Breast epithelium (tissue), 4 donors: ENCODE measurements around the gene SPPL2B. TPM values are rescaled to one million over a fixed set of nuclear protein-coding genes. Genes with fewer than 3 reads are reported as not detected.

Source experiments
- DNase-seq, 2 donors: peaks; one replicate each; pipeline ENCODE4 v3.0.0-alpha.2; 2019; ENCODE audit warnings: low spot score in 2 of 2
- H3K27ac ChIP-seq, 2 donors: fragments of 200-600 bp; sonication (generic) in 1 of 2; one replicate each; pipeline ENCODE4 v1.5.1; 2016 to 2019; ENCODE audit warnings: mild to moderate bottlenecking in 1 of 2
- H3K27me3 ChIP-seq, 2 donors: fragments of 200-600 bp; sonication (generic) in 1 of 2; one replicate each; pipeline versions ENCODE4 v1.5.1 to v1.6.0; 2017 to 2019; ENCODE audit warnings: control low read depth in 1 of 2, mild to moderate bottlenecking in 1 of 2
- H3K36me3 ChIP-seq: fragments of 200-600 bp; one replicate; pipeline ENCODE4 v1.5.1; 2019
- H3K4me1 ChIP-seq, 2 donors: fragments of 200-600 bp; sonication (generic); one replicate each; pipeline ENCODE4 v1.5.1; 2016 to 2019; ENCODE audit warnings: control low read depth in 1 of 2
- H3K4me3 ChIP-seq, 3 donors: fragments of 200-600 bp; sonication (generic); 1 replicate in 2 of 3; 2 replicates in 1 of 3; pipeline ENCODE4 v1.5.1; 2016 to 2019; ENCODE audit warnings: mild to moderate bottlenecking in 3 of 3, moderate library complexity in 2 of 3
- H3K9me3 ChIP-seq, 2 donors: fragments of 200-600 bp; sonication (generic) in 1 of 2; one replicate each; pipeline ENCODE4 v1.5.1; 2016 to 2019; ENCODE audit warnings: control low read depth in 1 of 2
- CTCF ChIP-seq, 3 donors: fragments of 450-650 bp; IDR thresholded peaks; one replicate each; pipeline ENCODE4 v1.5.1; 2016 to 2017; ENCODE audit warnings: antibody characterized with exemption in 3 of 3, mild to moderate bottlenecking in 3 of 3, moderate library complexity in 3 of 3
- POLR2A ChIP-seq: fragments of 450-650 bp; IDR thresholded peaks from one replicate; pipeline ENCODE4 v1.6.1; 2016; ENCODE audit warnings: antibody characterized with exemption, mild to moderate bottlenecking, moderate library complexity
- POLR2AphosphoS5 ChIP-seq, 3 donors: sonication (generic); formaldehyde crosslinking; IDR thresholded peaks; one replicate each; pipeline ENCODE4 v1.6.1; 2017; ENCODE audit warnings: antibody characterized with exemption in 3 of 3
- intact Hi-C: fragments of 100-400 bp; cut with DNase I; formaldehyde crosslinking; loops from one replicate; pipeline ENCODE4 v1.15.1; 2023; ENCODE audit warnings: low total_unique reads
- total RNA-seq, 3 donors: library from RNA; depleted of rRNA; stranded (reverse); fragments of >200 nt; gene quantifications; one replicate each; pipeline ENCODE4 v1.1.0, GENCODE V29; 2016

Gene SPPL2B
- total RNA-seq, 3 donors from 2014 or later: 23.5 to 61.2 (median 49.8) TPM

- H3K27ac ChIP-seq: no peak overlapping the region
- intact Hi-C loops: no loop called here
- DNase-seq: no peak
- H3K27me3 ChIP-seq: no peaks in the 10 kb centered on the region
- H3K9me3 ChIP-seq: peaks cover 0 to 7% of the 10 kb centered on the region in 2 donors
- no peaks in the 10 kb centered on the region for H3K4me1 ChIP-seq
- TF ChIP-seq POLR2AphosphoS5 (IDR thresholded peaks at IDR 0.05): no peak
- TF ChIP-seq POLR2A: no peak
- no peak for TF ChIP-seq CTCF (IDR thresholded peaks at IDR 0.05)
- H3K36me3 ChIP-seq: no peaks in the 10 kb centered on the region
- H3K4me3 ChIP-seq: no peak overlapping the region
These were observed 48.5 kb downstream of the SPPL2B start for GRCh38 chr19:2376784-2377519.

DNA sequence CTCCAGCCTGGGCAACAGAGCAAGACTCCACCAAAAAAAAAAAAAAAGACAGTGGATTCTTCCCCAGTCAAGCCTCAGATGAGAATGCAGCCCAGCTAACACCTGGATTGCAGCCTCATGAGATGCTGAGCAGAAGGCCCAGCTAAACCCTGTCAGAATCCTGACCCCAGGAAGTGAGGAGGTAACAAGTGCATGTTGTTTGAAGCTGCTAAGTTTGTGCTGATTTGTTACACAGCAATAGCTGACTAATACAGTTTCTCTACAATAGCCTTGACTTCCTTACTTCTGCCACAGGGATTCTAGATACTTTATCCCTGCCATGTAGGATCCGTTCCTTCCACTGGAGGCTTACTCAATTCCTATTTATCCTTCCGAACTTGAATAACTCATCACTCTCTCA is 52.1 kb downstream of the SPPL2B start:
- Histone ChIP-seq H3K27ac (no peak overlapping the region), H3K4me3 (no peak overlapping the region), H3K9me3 (peaks cover 0 to 7% of the 10 kb centered on the region in 2 donors), H3K27me3 (no peaks in the 10 kb centered on the region), H3K36me3 (no peaks in the 10 kb centered on the region), H3K4me1 (no peaks in the 10 kb centered on the region)
- TF ChIP-seq POLR2AphosphoS5 (IDR thresholded peaks at IDR 0.05) (no peak), CTCF (IDR thresholded peaks at IDR 0.05) (no peak), POLR2A (no peak)
- intact Hi-C loops: no loop called here
- DNase-seq: no peak

- Histone ChIP-seq H3K4me1 (no peaks in the 10 kb centered on the region), H3K36me3 (no peaks in the 10 kb centered on the region), H3K9me3 (peaks cover 0 to 7% of the 10 kb centered on the region in 2 donors), H3K27me3 (no peaks in the 10 kb centered on the region), H3K4me3 (no peak overlapping the region), H3K27ac (no peak overlapping the region)
- DNase-seq: no peak
- intact Hi-C loops: no loop called here
- TF ChIP-seq CTCF (IDR thresholded peaks at IDR 0.05) (no peak), POLR2A (no peak), POLR2AphosphoS5 (IDR thresholded peaks at IDR 0.05) (no peak)
These were observed 52.8 kb downstream of the SPPL2B start for GRCh38 chr19:2381148-2381820.

DNA sequence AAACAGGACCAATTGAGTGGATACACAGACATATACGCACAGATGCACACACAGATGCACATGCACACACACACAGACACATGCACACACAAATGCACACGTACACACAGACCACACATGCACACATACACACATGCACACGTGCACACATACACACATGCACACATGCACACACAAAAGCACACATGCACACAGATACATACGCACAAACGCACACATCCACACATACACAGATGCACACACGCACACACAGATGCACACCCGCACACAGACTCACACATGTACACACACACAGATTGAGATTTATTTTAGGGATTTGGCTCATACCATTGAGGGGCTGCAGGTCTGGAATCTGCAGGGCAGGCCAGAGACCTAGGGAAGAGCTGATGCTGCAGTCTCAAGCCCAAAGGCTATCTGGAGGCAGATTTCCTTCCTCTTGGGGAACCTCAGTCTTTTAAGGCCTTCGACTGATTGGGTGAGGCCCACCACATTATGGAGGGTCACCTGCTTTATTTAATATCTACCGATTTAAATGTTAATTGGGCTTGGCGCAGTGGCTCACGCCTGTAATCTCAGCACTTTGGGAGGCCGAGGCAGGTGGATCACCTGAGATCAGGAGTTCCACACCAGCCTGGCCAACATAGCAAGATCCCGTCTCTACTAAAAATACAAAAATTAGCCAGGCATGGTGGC is 54.2 kb downstream of the SPPL2B start:
- DNase-seq: no peak
- Histone ChIP-seq H3K4me1 (no peaks in the 10 kb centered on the region), H3K27me3 (no peaks in the 10 kb centered on the region), H3K27ac (no peak overlapping the region), H3K36me3 (no peaks in the 10 kb centered on the region), H3K4me3 (no peak overlapping the region), H3K9me3 (peaks cover 0 to 7% of the 10 kb centered on the region in 2 donors)
- intact Hi-C loops: no loop called here
- no peak for TF ChIP-seq POLR2A
- no peak for TF ChIP-seq CTCF (IDR thresholded peaks at IDR 0.05)
- no peak for TF ChIP-seq POLR2AphosphoS5 (IDR thresholded peaks at IDR 0.05)
